NCI-H1930 (cell line): ENCODE data around the gene GSG1L2.

Experiments used
- DNase-seq, 2 experiments: peaks; one replicate each; lab custom pipeline; 2025; lab: John Stamatoyannopoulos, UW

The GSG1L2 gene

DNA sequence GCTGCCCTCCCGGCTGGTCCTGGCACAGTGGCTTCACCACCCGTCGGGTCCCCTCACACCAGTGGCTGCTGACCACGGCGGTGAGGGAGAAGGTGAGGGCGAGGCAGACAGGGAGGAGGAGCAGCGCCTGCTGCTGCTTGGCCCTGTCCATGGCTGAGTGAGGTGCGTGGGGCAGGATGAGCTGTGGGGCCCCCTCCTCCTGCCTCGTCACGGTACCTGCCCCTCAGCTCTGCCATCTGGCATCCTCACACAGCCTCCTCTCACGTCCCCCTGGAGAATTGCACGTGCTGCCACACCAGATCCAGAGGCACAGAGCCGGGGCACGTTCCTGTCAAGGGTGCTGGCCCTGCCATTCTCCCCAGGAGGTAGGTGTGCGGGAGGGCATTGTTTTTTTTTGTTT, at the start of gene GSG1L2:
GSG1L2 (minus strand) TSS at position 159 of the 400 bp plus-strand sequence; CDS start at position 151, 8 bp downstream.
- DNase-seq: no peak

DNA sequence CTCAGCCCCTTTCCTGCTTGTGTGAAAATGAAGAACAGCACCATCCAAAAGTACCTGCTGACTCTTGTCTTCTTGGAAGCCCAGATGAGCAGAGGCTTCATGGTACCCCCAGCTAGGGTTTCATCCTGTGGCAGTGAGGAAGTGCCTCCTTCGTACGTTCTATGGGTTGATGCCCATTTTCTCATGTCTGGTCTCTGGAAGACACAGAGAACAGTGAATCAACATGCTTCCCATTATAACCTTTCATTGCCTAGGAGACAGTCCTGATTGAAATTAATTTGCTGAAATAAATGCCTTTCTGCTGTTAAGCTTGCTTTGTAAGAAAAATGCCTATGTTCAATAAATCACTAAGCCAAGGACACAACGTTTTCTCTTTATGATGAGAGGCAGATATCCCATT, 46.7 kb upstream of the GSG1L2 start:
- peak in 1 of 2 experiments; percentile 2 for DNase-seq

DNA sequence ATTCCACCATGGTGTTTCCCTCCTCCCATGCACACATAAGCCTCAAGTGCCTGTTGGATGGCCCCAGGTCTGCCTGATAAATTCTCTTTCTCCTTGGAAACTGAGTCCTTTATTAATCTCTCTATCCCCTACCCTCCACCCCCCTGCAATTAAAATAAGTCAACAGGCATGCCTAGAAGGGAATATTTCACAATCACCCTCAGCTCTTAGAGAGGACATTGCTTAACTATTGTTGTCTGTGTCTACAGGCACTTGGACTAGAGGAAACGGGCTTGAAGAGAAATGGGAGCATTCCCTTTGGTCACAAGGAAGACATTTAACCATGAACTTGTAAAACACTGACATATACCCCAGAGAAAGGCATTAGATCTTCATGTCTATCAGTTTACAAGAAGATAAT, 43.7 kb upstream of the GSG1L2 start:
- DNase-seq: no peak

DNA sequence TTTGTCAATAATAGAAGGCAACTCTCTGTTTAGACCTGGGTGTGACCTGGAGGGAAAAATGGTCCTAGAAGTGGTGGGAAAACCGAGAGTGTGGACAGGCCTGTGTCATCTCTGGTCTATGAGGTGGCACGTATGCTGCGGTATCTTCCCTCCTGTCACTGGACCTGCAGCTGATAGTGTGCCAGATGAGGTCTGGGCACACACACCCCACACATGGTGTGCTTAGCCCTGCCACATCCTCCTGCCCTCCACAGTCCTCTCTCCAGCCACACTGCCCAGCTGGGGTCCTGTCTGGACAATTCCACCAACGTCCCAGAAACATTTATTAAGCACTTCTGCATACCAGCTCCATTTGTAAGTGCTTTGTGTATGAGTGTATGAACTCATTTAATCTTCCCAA, 41.1 kb upstream of the GSG1L2 start:
- no peak for DNase-seq

DNA sequence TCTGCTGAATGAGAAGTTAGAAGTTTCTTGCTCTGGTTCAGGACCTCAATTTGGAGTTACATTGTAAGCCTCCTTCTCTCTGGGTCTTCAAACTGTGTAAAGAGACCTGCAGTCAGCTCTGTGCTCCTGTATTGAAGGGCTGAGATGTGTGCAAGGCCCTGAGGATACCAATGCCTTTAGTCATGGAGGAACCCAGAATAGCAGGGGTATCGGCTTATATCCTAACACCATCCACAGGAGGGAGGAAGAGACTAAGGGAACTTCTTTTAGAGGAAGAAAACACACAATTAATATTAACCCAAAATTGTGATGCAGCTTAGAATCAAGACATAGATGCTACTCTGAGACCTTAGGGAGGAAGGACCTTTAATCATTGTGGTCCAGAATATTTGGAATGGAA, 40.3 kb upstream of the GSG1L2 start:
- DNase-seq: no peak

DNA sequence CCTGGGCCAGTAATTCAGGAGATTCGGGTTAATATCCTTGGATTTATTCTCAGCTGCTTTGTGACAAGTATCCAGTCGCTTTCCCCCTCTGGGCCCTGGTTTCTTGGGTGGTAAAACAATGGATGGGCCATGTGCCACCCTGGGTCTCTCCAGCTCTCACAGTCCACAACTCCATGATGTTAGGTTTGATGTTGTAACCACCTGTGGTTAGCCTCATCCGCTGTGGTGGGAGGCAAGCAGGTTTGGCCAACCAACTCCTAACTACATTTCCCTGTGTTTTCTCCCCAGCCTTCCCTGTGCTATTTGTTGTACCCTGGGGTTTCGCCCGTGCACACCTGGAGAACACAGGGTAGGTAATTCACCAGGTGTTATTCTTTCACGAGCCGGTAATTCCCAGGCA, 39.0 kb upstream of the GSG1L2 start:
- DNase-seq: no peak

DNA sequence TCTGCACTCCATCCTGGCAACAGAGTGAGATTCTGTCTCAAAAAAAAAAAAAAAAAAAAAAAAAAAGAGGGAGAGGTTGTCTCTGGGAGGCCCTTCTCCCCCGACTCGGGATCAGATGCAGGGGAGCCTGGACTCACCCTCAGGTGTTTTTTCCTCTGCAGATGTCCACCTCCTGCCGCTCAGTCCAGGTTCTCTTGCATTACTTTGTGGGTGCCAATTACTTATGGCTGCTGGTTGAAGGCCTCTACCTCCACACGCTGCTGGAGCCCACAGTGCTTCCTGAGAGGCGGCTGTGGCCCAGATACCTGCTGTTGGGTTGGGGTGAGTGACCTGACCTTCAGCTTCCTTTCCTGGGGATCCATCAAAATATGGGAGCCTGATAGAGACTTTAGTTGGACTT, 37.9 kb upstream of the GSG1L2 start:
- DNase-seq: no peak

DNA sequence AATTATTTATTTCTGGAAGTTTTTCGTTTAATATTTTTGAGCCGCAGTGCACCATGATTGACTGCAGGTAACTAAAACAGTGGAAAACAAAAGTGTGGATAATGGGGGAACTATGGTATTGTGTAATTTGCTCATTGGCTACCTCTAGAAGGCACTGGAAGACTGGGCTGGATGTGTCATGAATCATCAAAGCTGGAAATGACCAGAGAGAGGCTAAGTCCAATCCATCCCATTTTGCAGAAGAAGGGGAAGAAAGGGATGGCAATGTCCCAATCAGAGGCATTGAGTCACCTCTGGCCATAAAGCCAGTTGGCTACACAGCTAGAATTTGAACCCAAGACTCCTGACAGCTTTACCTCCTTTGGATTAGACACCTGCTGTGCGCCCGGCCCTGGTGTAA, 33.2 kb upstream of the GSG1L2 start:
- DNase-seq: no peak

DNA sequence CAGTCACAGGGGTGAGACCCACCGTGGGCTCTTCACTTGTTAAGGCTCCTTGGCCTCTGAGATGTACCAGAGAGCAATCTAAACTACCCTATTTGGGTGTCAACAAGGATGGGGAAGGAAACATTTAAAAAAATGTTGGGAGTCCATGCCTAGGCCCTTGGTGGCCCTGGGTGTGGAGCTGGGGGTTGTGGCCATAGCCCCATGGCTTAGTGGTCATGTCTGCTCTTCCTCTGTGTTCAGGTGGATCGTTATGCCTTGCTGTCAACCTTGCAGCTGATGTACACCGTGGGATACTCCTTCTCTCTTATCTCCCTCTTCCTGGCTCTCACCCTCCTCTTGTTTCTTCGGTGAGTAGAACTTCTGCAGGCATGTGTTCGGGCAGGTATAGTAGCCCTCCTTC, 32.4 kb upstream of the GSG1L2 start:
- no peak for DNase-seq

DNA sequence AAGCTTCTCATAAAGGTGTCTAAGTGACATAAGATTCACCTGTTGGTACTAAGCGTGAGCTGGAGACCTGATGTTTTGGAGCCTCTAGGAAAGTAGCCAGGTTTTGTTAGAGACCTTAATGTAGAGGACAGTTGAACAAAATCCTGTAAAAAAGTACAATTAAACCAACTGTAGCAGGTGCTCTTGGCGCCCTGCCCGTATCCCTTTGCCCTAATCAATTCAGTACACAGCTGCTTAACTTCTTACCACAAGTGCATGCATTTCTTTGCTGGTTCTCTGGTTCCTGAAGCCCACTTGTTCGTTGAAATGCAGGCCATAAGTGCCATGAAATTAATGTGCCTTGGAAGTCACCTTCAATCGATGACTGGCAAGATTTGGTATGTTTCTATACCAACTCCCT, 28.3 kb upstream of the GSG1L2 start:
- DNase-seq: no peak

DNA sequence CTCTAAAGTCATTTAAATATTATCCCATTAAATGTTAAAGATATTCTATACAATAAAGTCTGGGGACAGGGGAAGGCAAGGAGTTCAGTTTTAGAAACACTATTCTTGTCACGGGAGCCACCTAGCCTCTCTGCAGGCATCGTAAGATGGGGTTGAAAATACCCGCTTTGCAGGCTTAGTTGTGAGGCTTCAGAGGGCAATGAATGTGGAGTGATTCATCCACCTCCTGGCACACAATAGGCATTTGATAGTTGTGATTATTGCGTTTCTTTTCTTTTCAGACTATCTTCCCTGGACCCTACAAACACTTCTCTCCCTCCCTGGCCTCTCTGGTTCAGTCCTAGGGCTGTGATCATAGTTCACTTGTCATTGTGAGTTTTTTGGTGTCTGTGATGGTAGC, 23.4 kb upstream of the GSG1L2 start:
- DNase-seq: no peak

DNA sequence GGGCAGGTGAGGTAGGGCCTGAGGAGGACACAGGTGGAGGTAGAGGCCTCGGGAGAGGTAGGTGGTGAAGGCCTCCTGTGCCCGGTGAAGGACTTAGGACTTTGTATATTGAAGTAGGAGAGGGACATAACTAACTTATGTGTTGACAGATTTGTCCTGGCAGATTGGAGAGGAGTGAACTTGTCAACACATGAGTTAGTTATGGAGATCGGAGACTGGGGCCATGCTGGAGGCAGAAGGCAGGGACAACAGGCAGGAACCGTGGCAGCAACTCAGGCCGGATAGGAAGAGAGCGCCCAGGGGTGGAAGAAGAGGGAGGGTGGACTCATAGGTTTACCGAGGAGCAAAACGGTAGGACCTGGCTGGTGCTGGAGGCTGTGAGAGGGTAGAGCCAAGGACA, 22.3 kb upstream of the GSG1L2 start:
- DNase-seq: no peak

DNA sequence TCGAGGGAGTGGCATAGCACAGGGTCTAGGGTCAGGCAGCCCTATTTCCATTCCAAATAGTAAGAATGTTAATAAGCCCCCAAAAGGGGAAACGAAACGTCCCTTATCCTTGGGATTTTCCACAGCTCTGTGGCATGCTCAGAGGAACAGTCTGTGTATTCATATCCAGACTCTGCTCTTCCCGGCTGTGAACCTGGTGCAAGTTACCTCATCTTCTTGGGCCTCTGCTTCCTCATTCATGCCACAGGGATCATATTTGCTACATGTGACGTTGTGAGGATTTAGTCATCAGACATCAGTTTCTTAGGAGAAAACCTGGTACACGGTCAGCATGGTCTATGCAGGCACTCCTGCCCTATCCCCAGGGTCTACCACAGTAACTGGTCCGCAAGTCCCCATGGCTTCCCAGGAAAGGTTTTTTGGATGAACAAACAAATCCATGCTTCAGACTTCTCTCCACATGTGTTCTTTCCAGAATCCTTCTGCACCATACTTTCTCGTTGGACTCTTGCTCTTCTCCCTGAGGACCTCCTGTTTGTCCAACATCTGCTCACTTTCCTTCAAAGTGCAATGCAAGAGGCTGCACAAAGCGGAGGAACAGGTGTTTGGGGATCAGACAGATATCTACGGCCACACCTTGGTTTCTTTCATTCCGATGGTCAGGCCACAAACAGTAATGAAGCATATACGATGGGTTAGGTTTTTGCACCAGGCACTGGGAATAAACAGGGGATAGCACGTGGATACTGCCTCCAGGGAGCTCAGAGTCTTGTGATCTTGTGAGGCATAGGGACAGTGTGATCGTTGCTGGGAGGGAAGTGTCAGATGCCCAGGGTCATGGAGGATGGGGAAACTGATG, 21.5 kb upstream of the GSG1L2 start:
- no peak for DNase-seq

DNA sequence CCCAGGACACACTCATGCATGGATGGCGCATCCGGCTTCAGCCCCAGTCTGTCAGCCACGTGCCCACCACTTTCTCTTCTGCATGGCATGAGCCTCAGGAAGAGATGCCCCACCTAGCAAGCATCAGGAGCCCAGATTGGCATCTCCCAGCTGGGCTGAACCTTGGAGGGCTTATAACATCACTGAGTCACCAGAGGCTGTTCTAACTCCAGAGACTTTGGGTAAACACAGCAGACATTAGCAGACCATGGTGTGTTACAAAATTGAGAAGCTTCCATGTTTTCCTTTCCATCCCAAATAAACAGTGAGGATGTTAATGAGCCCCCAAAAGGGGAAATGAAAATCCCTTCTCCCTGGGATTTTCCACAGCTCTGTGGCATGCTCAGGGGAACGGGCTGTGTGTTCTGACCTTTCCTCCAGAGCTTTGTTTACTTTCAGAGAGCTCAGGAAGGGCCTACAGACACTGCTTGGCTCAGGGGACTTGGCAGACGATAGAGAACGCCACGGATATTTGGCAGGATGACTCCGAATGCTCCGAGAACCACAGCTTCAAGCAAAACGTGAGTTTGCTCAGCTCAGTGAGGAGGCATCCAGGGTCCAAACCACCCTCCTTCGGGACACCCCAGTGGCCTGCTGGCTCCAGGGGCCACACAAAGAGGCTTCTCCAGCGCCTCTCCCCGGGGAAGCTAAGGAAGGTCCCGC, 20.3 kb upstream of the GSG1L2 start:
- DNase-seq: no peak

DNA sequence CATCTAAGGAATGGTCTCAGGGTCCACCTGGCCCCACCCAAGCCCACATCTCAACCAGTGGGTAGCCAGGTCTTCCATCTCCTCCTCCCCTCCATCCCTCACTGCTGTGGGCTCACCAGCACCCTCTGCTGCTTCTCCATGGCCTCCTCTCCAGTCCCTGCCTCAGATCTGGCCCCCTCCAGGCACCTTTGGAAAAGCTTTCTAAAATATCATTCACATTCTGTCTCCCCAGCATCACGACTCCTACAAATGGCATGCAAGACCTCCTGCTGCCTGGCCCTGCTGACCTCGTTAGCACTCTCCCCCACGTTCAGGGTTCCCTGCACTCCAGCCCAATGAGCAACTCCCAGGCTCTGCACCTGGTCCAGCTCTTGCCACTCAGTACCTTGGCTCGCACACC, 17.6 kb upstream of the GSG1L2 start:
- no peak for DNase-seq

DNA sequence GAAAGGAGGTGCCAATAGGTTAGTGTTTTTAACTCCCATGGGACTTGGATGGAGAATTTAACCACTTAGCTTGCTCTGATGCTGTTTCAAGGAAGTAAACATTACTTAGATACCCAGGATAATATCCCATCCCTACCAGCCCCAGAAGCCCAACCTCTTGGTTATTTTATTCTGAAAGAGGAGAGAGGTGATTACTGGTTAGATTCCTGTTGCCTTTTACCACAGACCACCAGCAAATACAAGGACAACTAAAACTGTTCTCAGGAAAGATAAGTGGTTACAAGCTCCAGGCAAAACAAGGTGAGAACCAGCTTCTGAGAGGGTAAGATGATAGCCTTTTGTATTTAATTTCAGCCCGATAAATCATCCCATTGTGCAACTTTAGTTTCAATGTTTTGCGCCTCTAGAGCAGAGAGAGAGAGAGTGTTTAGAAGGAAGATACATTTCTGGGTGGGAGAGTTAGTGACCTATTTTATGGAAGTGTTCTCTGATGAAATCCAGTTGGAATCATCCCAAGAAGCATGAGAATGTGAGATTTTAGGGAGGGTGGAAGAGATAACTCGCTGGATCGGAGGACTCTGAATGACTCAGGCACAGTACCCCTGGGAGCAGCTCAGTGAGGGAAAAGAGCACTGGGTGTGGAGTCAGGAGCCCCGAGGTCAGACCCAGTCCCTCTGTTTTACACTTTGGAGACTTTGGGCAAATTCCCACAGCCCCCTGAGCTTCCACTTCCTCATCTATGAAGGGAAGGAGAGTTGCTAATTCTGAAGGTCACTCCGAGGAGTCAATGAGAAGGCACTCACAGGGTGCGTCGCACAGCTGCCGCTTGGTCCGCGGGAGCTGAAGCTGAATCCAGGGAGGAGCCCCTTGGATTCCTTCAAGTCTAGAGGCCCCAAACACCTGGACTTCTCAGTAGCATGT, 15.9 kb upstream of the GSG1L2 start:
- no peak for DNase-seq

DNA sequence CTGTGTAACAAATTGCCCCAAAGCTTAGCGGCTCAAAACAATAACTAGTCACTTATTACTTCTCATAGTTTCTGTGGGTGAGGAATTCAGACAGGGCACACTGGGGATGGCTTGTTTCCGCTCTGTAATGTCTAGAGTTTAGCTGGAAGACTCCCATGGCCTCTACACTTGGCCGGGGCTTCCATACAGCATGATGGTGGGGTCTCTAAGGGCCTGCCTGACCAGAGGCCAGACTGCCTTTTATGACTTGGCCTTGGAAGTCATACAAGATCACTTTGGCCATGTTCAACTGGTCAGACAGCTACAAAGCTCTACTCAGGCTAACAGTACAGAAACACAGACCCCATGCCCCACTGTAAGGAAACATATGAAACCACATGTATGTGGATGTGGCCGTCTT, 12.0 kb upstream of the GSG1L2 start:
- no peak for DNase-seq

DNA sequence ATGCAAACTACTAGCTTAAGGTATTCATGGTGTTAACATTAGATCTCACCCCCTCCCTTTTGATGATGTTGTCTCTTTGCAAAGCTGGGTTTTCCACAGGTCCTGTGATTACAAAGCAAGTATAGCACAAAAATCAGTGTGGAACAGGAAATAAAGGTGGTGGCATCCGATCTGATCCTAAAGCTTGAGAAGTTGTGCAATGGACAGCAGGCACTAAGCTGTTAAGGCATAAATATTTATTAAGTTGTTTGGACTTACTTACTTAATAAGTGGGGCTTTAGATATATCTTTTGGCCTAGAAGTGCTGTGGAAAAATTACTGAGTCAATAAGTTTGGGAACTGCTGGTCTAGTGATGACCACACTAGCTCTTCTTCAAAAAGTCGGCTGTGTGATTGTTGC, 8.8 kb upstream of the GSG1L2 start:
- no peak for DNase-seq

DNA sequence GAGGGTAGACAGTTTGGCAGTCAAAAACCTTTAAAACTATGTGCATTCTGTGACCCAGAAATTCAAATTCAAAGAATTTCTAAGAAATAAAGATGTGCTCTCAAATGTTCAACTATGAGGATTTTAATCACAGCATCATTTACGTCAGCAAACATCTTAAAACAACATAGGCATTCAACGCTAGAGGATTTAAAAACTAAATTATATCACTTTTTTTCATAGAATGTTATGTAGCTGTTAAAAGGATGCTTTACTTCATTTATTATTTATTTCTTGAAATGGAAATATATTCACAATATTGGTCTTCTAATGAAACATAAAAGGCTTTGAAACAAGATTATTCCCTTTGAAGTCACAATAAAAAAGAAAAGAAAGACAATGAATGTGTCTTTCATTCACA, 7.5 kb upstream of the GSG1L2 start:
- no peak for DNase-seq

DNA sequence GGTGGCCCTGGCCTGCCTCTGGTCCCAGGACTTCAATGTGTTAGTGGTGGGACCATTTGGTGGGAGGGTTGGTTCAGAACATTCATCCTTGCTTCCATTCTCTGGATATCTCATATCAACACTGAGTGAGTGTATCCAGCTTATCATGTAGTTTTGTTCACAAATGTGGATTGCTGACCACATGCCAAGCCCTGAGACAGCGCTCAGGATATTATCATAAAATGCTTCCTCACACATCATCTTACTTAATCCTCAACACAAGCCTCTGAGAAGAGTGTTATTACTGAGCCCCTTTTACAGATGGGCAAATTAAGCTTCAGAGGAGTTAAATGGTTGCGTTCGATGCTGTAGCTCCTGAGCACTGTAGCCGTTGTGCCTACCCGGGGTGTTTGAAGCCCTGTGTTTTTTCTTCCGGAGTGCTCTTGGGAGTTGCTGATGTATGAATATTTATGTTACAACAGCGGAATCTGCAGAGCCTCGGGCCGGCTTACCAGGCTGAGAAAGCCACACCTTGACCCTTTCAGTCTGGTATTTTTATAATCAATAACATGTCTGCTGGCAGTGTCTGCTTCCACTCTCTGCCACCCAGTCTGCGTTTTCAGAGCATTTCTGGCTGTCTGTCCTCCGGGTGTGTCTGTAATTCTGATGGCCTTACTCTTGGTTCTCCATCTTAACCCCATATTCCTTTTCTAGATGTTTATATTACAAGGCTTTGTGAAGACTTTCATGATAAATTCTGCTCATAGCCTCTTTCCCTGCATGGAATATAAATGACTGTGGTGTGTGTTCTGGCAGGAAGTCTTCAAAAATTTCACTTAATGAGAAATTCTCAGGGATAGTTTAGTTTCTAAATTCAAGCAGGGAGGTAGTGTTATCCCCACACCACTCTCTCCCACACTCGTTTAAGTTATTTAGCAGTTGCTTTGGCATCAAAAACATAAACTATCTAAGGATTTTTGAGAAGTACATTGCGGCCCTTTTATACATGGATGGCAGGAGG, 6.7 kb upstream of the GSG1L2 start:
- DNase-seq: no peak

DNA sequence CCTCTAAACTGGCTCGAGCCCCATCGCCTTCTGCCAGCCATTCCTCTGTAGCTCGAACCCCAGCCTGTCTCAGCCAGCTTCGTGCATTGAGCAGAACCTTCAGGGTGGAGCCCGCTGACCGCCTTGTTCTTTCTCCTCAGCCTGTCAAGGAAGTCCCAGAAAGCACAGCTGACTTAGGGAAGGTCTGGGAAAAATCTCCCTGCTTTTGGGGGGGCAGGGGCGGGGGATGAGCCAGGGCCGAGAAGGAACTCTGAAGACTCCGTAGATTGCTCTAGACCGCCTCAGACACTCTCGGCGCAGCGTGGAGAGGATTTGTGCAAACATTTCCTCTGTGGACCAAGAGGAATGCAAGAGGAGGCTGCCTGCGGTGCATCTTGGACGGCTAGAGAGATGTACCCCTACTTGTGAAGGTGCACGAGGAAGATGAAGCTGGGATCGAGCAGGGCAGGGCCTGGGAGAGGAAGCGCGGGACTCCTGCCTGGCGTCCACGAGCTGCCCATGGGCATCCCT, 3.8 kb upstream of the GSG1L2 start, which contains the start of gene GLP2R:
GLP2R (plus strand) TSS at position 284 of the 510 bp plus-strand sequence; CDS start at position 424, 140 bp downstream.
- DNase-seq: no peak
